ENCODE data around the gene KRTAP10-11.
"Not testable (repeated sequence)": the region's sequence is repeated elsewhere in the genome, so short reads cannot be mapped to it uniquely, and the experiment has no call there.

KRTAP10-11 gene

DNA sequence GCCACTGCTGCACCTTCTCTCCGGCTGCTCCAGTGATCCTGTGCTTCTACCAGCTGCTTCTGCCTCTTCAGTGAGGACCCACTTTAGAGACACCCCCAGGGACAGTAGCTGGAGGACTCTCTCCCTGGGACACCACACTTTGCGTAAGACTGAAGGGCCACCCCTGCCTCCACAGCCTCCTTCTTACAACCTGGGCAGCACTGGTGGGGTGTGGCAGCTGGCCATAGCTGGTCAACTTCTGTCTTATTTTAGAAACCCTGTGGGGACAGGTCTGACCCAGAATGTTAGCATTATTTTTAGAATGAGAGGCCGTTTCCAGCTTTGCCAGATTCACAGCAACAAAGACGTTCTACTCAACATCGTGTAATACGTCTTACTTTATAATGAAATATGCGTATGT lies 20.5 kb upstream of the KRTAP10-11 start:
- no peaks in the 10 kb centered on the region for H3K36me3 ChIP-seq (ENCODE audit: insufficient read depth, insufficient read length, low read length)
- no peak overlapping the region for H3K9ac ChIP-seq (ENCODE audit: insufficient read length, low read depth)
- H3K27me3 ChIP-seq (ENCODE audit: insufficient read depth, insufficient read length): no peaks in the 10 kb centered on the region
- no peak for DNase-seq (ENCODE audit: low read depth, low spot score)
- TF ChIP-seq ZNF274 (IDR thresholded peaks at IDR 0.05; ENCODE audit: low read depth, low read length): no peak
- TF ChIP-seq SUZ12 (IDR thresholded peaks at IDR 0.05; ENCODE audit: extremely low read depth, insufficient read depth, insufficient read length): no peak
- no peak for TF ChIP-seq YY1 (IDR thresholded peaks at IDR 0.05; ENCODE audit: insufficient read depth, insufficient read length)
- H3K4me1 ChIP-seq (ENCODE audit: insufficient read depth, insufficient read length): peaks cover 12% of the 10 kb centered on the region
- H3K9me3 ChIP-seq (ENCODE audit: insufficient read depth, low read length): peaks cover 44% of the 10 kb centered on the region
- no peak overlapping the region for H3K4me3 ChIP-seq (ENCODE audit: insufficient read length, low read depth)

DNA sequence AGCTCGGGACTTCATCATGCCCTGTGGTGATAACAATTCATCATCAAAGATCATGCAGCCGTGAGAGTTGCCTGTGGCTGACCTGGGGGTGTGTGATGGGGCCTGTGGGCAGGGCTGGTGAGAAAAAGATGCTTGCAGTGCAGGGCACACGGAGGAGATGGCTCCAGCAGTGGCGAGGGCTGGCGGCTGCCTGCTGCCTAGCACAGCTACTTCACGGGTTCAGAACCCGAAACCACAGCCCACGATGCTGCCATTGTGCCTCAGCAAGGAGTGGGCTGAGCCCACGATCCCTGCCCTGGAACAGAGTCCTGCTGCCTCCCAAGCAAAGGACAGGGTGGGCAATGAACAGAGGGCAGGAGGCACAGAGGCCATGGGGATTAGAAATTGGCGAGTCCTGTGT lies 20.0 kb upstream of the KRTAP10-11 start:
- Histone ChIP-seq H3K36me3 (ENCODE audit: insufficient read depth, insufficient read length, low read length) (no peaks in the 10 kb centered on the region), H3K9ac (ENCODE audit: insufficient read length, low read depth) (peak overlapping the region; percentile 25), H3K9me3 (ENCODE audit: insufficient read depth, low read length) (peaks cover 42% of the 10 kb centered on the region), H3K4me1 (ENCODE audit: insufficient read depth, insufficient read length) (peaks cover 12% of the 10 kb centered on the region), H3K4me3 (ENCODE audit: insufficient read length, low read depth) (no peak overlapping the region), H3K27me3 (ENCODE audit: insufficient read depth, insufficient read length) (no peaks in the 10 kb centered on the region)
- no peak for TF ChIP-seq SUZ12 (IDR thresholded peaks at IDR 0.05; ENCODE audit: extremely low read depth, insufficient read depth, insufficient read length)
- no peak for TF ChIP-seq ZNF274 (IDR thresholded peaks at IDR 0.05; ENCODE audit: low read depth, low read length)
- no peak for TF ChIP-seq YY1 (IDR thresholded peaks at IDR 0.05; ENCODE audit: insufficient read depth, insufficient read length)
- DNase-seq (ENCODE audit: low read depth, low spot score): no peak

DNA sequence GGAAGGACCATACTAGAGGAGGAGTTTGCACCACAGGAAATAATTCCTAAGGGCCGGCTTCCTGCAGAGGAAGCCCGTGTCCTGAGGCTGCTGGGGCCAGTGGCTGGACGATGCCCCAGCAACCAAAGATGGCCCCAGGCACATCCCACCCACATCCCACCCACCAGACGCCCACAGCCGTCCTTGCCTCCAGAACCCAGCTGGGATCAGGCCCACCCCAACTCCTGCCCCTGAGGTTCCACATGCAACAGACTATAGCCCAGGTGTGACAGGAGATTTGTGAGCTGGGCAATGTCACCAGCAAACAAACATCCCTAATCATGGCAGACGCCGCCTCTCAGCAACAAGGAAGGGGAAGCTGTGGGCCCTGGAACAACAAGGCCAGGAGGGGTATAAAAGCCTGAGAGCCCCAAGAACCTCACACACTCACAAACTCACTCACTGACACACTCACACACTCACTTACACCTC lies 19.5 kb upstream of the KRTAP10-11 start, which contains the start of gene KRTAP10-9:
KRTAP10-9 (plus strand) TSS at position 421 of the 471 bp plus-strand sequence. CDS start 79 bp downstream, outside the sequence.
- Histone ChIP-seq H3K4me1 (ENCODE audit: insufficient read depth, insufficient read length) (peaks cover 12% of the 10 kb centered on the region), H3K9me3 (ENCODE audit: insufficient read depth, low read length) (peaks cover 42% of the 10 kb centered on the region), H3K36me3 (ENCODE audit: insufficient read depth, insufficient read length, low read length) (no peaks in the 10 kb centered on the region), H3K27me3 (ENCODE audit: insufficient read depth, insufficient read length) (no peaks in the 10 kb centered on the region), H3K4me3 (ENCODE audit: insufficient read length, low read depth) (no peak within 1 kb of the TSS), H3K9ac (ENCODE audit: insufficient read length, low read depth) (peak within 1 kb of the TSS; percentile 25)
- TF ChIP-seq YY1 (IDR thresholded peaks at IDR 0.05; ENCODE audit: insufficient read depth, insufficient read length) (no peak), ZNF274 (IDR thresholded peaks at IDR 0.05; ENCODE audit: low read depth, low read length) (no peak), SUZ12 (IDR thresholded peaks at IDR 0.05; ENCODE audit: extremely low read depth, insufficient read depth, insufficient read length) (no peak)
- no peak for DNase-seq (ENCODE audit: low read depth, low spot score)

DNA sequence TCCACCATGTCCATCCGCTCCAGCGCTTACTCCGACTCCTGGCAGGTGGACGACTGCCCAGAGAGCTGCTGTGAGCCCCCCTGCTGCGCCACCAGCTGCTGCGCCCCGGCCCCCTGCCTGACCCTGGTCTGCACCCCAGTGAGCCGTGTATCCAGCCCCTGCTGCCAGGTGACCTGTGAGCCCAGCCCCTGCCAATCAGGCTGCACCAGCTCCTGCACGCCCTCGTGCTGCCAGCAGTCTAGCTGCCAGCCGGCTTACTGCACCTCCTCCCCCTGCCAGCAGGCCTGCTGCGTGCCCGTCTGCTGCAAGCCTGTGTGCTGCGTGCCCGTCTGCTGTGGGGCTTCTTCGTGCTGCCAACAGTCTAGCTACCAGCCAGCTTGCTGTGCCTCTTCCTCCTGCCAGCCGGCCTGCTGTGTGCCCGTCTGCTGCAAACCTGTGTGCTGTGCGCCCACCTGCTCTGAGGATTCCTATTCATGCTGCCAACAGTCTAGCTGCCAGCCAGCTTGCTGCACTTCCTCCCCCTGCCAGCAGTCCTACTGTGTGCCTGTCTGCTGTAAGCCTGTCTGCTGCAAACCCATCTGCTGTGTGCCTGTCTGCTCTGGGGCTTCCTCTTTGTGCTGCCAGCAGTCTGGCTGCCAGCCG lies 18.9 kb upstream of the KRTAP10-11 start:
- not testable (repeated sequence) for H3K4me3 ChIP-seq (ENCODE audit: insufficient read length, low read depth); H3K9ac ChIP-seq (ENCODE audit: insufficient read length, low read depth); DNase-seq (ENCODE audit: low read depth, low spot score); H3K36me3 ChIP-seq (ENCODE audit: insufficient read depth, insufficient read length, low read length); H3K27me3 ChIP-seq (ENCODE audit: insufficient read depth, insufficient read length)
- H3K9me3 ChIP-seq (ENCODE audit: insufficient read depth, low read length): peaks cover 40% of the 10 kb centered on the region
- H3K4me1 ChIP-seq (ENCODE audit: insufficient read depth, insufficient read length): peaks cover 12% of the 10 kb centered on the region

DNA sequence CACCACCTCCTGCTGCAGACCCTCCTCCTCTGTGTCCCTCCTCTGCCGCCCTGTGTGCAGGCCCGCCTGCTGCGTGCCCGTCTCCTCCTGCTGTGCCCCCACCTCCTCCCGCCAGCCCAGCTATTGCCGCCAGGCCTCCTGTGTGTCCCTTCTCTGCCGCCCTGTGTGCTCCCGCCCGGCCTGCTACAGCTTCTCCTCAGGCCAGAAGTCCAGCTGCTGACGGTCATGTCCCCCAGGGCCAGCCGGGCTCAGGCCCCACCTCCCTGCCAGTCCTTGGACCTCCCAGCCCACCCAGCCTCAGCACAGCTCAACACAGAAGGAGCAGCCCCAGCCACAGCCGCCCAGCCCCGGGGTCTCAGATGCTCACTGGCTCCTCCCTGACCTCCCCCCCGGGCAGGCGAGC lies 18.4 kb upstream of the KRTAP10-11 start:
- H3K4me1 ChIP-seq (ENCODE audit: insufficient read depth, insufficient read length): peaks cover 12% of the 10 kb centered on the region
- peaks cover 40% of the 10 kb centered on the region for H3K9me3 ChIP-seq (ENCODE audit: insufficient read depth, low read length)
- H3K4me3 ChIP-seq (ENCODE audit: insufficient read length, low read depth); H3K27me3 ChIP-seq (ENCODE audit: insufficient read depth, insufficient read length); H3K36me3 ChIP-seq (ENCODE audit: insufficient read depth, insufficient read length, low read length); DNase-seq (ENCODE audit: low read depth, low spot score); H3K9ac ChIP-seq (ENCODE audit: insufficient read length, low read depth): not testable (repeated sequence)

DNA sequence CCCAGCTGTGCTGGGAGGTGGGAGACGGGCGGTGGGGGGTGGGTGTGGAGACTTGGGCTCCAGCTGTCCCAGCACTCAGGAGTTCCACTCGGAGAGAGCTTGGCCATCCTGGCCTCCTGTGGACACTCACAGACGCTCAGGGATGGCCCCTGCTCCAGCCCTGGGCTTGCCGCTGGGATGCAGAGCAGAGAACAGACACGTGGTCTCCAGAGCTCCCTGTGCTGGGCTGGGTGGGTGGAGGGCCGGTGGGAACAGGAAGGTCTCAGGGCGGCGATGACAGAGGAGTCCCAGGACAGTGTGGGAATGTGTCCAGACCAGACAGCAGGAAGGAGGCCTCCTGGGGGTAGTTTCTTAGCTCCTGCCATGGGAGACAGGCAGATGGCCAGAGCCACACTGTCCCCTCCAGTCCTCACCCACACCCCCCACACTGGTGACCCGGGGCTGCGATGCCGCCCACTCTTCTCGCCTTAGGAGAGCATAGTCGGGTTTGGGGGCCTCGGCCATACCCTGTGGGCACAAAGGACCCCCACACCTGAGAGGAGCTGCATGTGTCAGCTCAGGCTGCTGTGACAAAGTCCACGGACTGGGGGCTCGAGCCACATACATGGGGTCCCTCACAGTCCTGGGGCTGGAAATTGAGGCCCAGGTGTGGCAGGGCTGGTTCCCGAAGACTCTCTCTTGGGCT lies 17.4 kb upstream of the KRTAP10-11 start:
- Histone ChIP-seq H3K9me3 (ENCODE audit: insufficient read depth, low read length) (peaks cover 33% of the 10 kb centered on the region), H3K9ac (ENCODE audit: insufficient read length, low read depth) (peak overlapping the region; percentile 12), H3K4me1 (ENCODE audit: insufficient read depth, insufficient read length) (peaks cover 12% of the 10 kb centered on the region), H3K4me3 (ENCODE audit: insufficient read length, low read depth) (no peak overlapping the region), H3K36me3 (ENCODE audit: insufficient read depth, insufficient read length, low read length) (no peaks in the 10 kb centered on the region), H3K27me3 (ENCODE audit: insufficient read depth, insufficient read length) (no peaks in the 10 kb centered on the region)
- no peak for DNase-seq (ENCODE audit: low read depth, low spot score)
- TF ChIP-seq YY1 (IDR thresholded peaks at IDR 0.05; ENCODE audit: insufficient read depth, insufficient read length): no peak
- TF ChIP-seq ZNF274 (IDR thresholded peaks at IDR 0.05; ENCODE audit: low read depth, low read length): no peak
- no peak for TF ChIP-seq SUZ12 (IDR thresholded peaks at IDR 0.05; ENCODE audit: extremely low read depth, insufficient read depth, insufficient read length)

DNA sequence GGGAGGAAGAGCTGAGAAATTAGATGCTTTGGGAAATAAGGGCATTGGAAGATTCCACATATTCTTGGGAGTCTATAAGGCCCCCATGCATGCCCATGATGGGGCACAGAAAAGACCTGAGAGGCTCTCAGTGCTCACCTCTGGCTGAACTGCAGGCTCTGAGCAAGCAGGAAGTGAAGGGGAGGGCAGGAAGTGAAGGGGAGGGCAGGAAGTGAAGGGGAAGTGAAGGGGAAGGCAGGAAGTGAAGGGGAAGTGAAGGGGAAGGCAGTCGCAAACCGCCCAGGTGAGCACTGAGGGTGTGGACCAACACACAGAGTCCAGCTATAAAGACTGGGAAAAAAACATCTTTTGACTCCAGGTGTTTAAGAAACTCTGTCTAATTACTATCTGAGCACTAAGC lies 15.8 kb upstream of the KRTAP10-11 start:
- H3K9me3 ChIP-seq (ENCODE audit: insufficient read depth, low read length): peaks cover 18% of the 10 kb centered on the region
- no peak for TF ChIP-seq ZNF274 (IDR thresholded peaks at IDR 0.05; ENCODE audit: low read depth, low read length)
- TF ChIP-seq YY1 (IDR thresholded peaks at IDR 0.05; ENCODE audit: insufficient read depth, insufficient read length): no peak
- TF ChIP-seq SUZ12 (IDR thresholded peaks at IDR 0.05; ENCODE audit: extremely low read depth, insufficient read depth, insufficient read length): no peak

More for the DNA sequence above, 15.8 kb upstream of the KRTAP10-11 start:
- peaks cover 12% of the 10 kb centered on the region for H3K4me1 ChIP-seq (ENCODE audit: insufficient read depth, insufficient read length)
- H3K4me3 ChIP-seq (ENCODE audit: insufficient read length, low read depth): no peak overlapping the region
- no peak overlapping the region for H3K9ac ChIP-seq (ENCODE audit: insufficient read length, low read depth)
- no peaks in the 10 kb centered on the region for H3K36me3 ChIP-seq (ENCODE audit: insufficient read depth, insufficient read length, low read length)
- DNase-seq (ENCODE audit: low read depth, low spot score): no peak
- no peaks in the 10 kb centered on the region for H3K27me3 ChIP-seq (ENCODE audit: insufficient read depth, insufficient read length)
